NOMO-1 (cell line): ENCODE data around the gene CHTF8.
"Not testable (repeated sequence)": the region's sequence is repeated elsewhere in the genome, so short reads cannot be mapped to it uniquely, and the experiment has no call there.

Experiments
- DNase-seq, 2 experiments: peaks; one replicate each; lab custom pipeline; 2025; ENCODE audit not compliant: unreplicated experiment in 2 of 2; lab: John Stamatoyannopoulos, UW

CHTF8 gene

DNA sequence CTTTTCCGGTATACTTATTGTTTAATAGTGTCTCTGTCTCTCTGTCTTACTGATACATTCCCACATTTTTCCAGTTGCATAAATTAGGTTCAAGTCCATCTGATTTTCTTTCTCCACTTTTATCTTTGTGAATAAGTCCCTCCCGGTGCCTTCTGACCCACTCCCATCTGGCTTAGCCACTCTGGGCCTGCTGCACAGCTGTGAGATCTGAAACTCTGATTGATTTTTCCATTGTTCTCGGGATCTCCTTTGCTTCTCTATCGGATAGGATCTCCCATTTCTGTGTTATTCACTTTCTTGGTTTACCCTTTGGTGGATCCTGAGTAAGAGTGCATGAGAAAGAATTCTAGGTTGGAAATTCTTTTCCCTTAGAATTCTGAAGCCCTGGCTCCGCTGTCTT lies 8.6 kb upstream of the CHTF8 start:
- DNase-seq, result no peak

DNA sequence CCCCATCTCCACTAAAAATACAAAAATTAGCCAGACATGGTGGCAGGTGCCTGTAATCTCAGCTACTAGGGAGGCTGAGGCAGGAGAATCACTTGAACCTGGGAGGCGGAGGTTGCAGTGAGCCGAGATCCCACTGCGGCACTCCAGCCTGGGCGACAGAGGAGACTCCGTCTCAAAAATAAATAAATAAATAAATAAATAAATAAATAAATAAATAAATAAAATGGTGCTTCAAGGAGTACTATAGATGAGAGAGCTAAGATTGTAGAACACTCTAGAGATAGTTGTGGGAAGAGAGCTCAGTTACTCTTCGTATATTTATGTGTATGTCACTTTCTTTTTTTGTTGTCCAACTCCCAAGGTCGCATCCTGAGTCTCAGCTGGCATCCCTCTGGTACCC lies 7.1 kb upstream of the CHTF8 start:
- DNase-seq, result not testable (repeated sequence)

DNA sequence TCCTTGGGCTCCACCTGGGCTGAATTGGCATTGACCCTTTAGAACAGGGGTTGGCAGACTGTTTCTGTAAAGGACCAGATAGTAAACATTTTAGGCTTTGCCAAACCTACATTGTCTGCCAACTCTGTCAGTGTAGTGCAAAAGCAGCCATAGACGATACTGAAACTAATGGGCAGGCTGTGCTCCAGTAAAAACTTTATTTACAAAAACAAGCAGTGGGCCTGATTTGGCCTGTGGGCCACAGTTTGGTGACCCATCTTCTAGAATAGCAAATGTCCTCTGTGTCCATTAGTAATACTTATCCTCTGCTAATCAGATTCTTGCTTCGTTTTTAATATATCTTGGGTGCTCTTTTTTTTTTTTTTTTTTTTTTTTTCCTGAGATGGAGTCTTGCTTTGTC lies 6.2 kb upstream of the CHTF8 start:
- DNase-seq, result no peak

DNA sequence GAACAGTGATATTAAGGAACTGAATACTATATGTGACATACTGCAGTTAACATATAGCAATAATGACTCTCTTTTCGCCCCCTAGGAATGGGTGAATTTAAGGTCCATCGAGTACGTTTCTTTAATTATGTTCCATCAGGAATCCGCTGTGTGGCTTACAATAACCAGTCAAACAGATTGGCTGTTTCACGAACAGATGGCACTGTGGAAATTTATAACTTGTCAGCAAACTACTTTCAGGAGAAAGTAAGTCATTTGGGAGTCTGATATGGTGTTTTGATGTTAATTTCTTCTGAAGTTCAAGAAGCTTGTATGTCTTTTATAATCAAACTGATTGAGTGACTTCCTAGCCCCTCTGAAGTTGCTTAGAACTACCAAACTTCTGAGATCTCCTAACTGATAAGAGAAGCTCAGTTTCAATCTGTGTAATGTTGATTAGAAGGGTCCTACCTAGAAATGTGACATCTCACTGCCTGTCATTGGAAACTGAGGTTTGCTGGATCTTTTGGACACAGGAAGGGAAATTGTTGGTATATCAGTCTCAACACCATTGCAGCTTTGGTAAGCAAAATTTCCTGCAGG lies 1.1 kb upstream of the CHTF8 start:
- DNase-seq, result peak in 1 of 2 experiments; percentile 5

DNA sequence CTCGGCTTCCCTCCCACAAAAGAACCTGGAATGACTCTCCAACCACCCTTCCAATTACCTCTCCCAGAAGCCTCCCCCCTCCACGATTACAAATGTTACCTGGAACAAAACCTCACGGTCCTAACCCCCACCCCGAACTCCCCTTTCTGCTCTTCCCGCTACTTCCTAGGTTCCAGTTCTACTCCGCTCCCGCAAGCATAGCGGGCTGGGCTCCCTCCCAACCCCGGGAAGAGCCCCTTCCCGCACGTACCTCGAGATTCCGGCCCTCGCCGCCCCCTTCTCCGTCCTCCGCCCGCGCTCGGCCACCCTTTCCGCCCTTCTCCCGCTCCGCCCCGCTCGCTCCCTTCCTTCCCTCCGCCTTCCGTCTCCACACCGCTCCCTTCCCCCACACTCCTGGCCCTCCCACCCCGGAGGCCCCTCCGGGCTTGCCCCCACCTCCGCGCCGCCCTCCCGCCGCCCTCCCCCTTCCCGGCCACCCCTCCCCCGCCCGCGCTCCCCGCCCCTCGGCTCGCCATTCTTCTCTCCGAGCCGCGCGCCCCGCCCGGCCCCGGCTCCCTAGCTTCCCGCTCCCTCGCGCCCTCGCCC lies 457 bp downstream of the CHTF8 start:
- peak; percentile 52 to 80 for DNase-seq

DNA sequence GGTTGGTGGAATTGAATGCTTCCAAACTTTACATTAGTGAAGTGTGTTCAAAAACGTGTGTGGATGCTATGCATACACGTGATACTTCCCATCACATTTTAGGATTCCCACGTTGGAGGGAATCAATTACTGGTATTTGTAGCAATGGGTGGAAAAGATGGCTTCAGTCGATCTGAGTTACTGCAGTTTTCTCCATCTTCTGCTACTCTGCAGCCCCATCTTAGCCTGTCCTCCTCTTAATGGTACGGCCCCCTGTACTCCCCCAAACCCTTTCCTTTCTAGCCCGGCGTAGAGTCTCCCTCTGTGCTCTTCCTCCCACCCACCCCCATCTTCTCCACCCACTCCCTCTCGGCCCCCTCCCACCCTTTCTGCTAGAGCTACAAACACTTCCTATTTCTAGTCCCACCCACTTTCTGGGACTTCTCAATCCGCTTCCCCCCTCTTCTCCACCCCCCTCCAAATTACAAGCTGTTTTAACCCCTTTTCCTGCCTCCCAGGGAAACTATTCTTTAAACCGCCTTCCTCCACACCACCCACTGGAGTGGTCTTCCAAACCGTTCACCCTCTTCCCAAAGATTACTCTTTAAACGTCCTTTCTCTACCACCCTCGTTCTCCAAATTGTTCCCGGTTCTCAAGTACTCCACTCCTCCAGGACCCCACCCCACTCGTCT lies 1.1 kb downstream of the CHTF8 start:
- DNase-seq, result peak; percentile 47 to 54

DNA sequence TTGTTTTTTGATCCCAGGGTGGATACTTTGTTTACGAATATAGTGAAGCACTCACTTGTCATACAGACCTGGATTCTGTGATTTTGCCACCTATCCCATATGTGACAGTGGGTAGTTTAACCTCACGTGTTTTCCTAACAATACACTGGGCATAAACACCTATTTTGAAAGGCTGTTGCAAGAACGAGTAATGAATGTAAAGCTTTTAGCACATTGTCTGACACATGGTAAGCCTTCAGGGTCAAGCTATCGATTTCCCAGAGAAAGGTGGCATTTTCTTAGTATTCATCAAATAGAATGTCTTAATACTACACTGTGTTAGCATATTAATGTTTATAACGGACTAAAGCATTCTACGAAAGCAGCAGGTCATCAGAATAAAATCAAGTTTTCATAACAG lies 1.9 kb downstream of the CHTF8 start:
- no peak for DNase-seq

DNA sequence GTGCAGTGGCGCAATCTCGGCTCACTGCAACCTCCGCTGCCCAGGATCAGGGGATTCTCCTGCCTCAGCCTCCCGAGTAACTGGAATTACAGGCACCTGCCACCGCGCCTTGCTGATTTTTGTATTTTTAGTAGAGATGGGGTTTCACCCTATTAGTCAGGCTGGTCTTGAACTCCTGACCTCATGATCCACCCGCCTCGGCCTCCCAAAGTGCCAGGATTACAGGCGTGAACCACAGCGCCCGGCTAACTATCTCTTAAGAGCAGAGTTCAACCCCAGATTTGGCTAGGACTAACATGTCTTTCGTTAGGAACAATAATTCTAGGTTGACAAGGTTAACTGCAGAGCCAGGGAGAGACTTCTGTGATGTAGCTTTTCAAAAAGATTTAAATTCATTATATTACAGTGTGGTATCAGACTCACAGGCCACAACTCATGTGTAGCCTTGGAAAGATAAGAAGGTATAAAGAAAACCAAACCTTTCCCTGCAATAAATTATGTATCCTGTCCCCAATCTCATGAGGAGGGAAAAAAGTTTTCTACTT lies 4.3 kb downstream of the CHTF8 start:
- no peak for DNase-seq

DNA sequence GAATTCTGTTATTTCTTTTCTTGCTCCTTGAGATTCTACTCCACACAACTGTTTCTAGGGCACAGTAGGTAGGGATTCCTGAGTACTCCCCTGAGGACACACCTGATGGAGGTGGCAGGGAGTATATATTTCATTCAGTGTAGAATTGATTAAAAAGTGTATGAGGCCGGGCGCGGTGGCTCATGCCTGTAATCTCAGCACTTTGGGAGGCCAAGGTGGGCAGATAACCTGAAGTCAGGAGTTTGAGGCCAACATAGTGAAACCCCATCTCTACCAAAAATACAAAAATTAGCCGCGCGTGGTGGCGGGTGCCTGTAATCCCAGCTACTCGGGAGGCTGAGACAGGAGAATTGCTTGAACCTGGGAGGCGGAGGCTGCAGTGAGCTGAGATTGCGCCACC lies 5.6 kb downstream of the CHTF8 start:
- DNase-seq, result not testable (repeated sequence)

DNA sequence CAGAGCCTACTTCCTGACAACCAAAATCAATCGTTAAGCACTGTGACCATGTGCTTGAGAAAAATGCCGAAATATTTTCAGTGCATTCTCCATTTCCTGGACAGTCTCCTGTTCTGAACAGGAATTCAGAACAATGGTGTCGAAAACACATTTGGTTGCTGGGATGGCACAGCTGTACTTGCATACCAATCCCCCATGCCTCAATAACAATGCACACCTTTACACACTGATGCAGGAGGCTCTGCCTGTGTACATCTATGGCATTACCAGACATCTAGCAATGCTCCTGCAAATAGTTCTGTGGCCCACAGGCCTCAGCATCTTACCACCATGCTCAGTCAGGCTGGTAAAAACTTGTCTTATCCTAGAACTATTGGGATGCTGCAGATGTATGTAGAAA lies 6.2 kb downstream of the CHTF8 start:
- DNase-seq, result no peak

DNA sequence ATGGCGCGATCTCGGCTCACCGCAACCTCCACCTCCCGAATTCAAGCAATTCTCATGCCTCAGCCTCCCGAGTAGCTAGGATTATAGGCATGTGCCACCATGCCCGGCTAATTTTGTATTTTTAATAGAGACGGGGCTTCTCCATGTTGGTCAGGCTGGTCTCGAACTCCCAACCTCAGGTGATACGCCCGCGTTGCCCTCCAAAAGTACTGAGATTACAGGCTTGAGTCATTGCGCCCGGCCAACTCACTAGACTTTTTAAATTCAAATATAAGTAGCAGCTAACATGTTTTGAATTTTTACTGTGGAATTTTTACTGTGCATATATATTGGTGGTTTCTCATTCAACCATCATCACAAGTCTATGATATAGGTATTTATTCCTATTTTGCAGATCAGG lies 7.4 kb downstream of the CHTF8 start:
- not testable (repeated sequence) for DNase-seq

DNA sequence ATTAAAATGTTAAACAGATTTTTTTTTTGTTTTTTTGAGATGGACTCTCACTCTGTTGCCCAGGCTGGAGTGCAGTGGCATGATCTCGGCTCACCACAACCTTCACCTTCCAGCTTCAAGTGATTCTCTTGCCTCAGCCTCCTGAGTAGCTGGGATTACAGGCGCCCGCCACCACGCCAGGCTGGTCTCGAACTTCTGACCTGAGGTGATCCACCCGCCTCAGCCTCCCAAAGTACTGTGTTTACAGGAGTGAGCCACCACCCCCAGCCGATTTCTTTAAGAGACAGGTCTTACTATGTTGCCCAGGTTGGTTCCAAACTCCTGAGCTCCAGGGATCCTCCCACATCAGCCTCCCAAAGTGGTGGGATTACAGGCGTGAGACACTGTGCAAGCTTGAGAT lies 8.0 kb downstream of the CHTF8 start:
- DNase-seq, result not testable (repeated sequence)

DNA sequence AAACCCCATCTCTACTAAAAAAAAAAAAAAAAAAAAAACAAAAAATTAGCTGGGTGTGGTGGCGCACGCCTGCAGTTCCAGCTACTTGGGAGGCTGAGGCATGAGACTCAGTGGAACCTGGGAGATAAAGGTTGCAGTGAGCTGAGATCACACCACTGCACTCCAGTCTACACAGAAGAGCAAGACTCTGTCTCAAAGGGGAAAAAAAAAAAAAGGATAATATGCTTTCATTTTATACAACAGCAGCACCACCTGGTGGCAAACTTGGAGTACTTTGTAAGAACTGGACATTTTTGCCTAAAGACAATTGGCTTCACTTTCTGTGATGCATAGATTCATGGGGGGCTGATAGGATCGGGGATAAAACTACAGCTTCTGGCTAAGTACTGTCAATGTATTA lies 8.5 kb downstream of the CHTF8 start:
- peak in 1 of 2 experiments; percentile 68 for DNase-seq

DNA sequence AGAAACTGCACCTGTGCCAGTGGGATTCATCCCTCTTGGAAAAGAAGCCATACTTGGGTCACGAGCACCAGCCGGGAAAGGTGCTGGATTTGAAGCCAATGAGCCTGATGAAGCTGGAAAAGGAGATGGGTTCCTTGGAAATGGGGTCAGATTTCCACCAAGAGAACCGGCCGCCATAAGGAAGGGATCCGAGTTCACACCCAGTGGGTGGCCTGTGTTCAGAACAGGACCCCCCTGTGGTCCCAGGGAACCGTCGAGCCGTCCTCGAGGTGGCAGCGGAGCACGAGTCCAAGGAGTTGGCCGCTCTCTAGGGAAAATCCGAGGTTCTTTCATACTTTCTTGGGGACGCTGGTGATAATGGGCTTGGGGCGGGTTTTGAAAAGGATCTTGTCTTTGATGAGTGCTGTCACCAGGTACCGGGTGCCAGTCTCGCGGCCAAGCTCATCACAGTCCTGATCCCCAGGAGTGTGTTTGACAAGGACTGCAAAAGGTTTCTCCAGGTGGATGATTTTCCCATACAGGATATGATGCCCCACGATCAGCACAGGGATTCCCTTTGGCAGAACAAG lies 12.2 kb downstream of the CHTF8 start:
- no peak for DNase-seq

DNA sequence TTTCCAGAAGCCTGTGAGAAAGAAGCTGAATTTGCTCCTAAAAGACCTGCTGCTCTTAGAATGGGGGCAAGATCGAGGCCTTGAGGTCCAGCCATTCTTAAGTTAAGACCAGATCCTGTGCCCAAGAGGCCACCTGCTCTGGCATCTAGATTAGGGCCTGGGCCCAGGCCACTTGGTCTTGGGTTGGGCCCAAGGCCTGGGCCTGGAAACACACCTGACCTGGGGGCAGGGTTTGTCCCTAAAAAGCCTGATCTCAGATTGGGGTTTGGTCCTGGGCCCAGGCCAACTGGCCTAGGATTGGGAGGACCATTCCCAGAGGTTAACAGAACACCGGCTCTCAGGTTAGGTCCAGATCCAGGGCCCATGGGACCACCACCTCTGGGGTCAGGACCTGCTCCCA lies 12.9 kb downstream of the CHTF8 start:
- DNase-seq, result no peak

DNA sequence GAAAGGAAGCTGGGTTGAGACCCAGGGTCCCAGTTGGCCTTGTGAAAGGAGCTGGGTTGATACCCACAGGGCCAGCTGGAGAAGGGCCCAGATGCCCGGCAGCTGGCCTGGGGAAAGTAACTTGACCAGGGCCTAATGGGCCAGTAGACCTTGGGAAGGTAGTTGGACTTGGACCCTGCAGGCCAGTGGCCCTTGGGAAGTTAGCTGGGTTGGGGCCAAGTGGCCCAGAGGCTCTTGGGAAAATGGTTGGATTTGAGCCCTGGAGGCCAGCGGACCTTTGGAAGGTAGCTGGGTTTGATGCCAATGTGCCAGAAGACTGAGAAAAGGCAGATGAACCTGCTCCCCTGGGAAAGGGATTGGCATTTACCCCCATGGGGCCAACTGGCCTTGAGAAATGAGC lies 13.4 kb downstream of the CHTF8 start:
- no peak for DNase-seq

DNA sequence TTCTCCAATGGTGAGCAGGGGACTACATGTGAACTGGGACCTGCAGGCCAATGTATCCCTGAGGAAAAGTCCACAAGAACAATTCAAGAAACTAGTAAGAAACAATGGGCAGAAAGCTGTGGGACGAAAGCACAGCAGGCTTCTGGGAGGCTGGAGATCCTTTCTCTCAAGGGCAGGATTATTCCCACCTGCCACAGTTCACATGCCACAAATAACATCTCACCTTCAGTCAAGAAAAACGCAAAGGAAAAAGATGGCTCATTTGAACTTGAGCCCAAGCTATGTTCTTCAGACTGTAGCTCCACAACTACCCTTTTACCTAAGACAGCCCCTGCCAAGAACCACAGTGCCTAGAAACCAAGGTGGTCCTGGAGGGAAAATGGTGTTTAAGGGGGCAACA lies 13.9 kb downstream of the CHTF8 start:
- no peak for DNase-seq

DNA sequence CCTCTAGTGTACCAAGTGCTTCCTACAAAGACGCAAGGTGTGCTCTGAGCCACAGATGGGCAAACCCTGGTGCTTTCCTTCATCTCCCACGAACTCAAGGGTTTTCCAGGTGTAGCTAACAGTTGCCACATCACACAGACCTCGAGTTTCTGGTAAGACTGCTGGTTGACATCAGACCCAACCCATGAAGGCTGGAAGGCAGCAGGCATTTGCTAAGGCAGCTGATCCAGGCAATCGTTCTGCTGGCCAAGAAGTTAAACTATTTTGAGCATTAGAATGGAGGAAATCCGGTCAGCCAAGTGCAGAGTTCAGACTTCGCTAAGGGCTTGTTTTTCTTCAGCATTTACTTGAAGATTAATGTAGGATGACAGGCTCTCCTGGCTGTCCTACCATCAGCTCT lies 15.5 kb downstream of the CHTF8 start:
- no peak for DNase-seq

DNA sequence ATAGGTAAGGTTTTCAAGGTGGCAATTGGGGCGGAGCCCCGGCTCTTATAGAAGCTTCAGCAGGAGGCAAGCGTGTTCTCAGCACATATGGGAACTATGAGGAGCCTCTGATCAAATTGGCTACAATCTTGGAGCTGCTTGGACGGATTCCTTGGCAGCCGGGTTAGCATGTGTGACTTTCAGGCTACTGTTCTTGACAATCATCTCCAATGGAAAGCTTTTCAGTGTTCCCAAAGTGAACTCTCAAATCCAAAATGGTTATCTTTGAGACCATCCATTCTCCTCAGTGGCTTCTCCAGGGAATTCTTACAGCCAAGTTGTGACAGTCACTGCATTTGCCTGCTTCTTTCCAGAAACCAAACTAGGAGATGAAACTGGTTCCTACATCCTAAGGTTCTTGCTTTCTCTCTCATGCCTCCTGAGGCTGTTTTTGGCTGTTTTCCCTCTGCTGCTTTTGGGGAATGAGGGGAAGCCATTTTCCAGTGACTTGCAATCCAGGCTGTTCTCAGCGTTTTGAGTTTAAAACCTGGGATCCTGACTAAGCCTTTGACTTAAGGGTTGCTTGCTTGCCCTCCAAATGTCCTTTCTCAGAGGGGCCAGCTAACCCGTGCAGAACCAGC lies 16.0 kb downstream of the CHTF8 start:
- no peak for DNase-seq

DNA sequence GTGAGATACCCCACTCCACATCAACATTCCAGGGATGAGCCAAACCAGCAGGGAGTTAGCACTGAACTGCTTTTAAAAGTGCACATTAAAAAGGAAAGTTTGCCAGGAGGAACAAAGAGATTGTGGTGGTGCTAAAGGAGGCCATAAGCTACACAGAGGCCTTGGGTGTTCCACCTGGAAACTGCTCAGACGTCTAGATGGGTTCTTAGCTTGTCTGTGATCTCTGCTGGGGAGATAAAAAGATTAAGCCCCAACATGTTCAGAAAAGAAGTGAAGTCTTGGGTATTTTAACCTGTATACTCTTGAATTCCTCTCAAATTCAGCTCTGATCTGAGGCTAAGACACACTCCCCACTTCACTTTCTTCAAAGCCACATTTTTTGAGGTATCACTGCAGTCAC lies 16.6 kb downstream of the CHTF8 start:
- DNase-seq, result no peak

DNA sequence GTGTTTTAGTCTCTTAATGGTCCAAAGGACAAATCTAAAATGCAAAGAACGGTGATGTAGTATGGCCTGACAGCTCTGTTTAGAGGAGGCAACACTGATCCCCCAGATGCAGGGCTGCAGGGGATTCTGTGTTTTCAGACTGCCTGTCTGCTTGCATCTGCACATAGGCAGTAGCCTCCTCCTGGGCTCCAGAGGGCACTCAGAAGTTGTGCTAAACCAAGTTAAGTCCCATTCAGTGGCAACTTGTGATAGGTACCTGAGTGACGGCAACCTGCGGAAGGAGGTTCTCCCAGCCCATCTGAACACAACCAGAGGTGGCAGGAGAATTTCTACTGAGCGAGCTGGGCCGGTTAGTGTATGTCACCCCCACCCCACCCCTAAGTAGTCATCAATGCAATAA lies 17.0 kb downstream of the CHTF8 start:
- no peak for DNase-seq

DNA sequence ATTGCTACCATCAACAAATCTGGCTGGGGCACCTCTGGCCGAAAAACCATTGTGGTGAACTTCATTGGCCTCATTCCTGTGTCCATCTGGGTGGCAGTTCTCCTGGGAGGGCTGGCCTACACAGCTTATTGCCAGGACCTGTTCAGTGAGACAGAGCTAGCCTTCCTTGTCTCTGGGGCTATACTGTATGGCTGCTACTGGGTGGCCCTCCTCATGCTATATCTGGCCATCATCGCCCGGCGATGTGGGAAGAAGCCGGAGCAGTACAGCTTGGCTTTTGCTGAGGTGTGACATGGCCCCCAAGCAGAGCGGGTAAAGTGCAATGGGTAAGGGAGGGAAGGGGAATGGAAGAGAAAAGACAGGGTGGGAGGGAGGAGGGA lies 17.4 kb downstream of the CHTF8 start:
- no peak for DNase-seq
